HG02623 (cell line): ENCODE data around the gene TNIK.
A peak's percentile ranks its signal among the peaks of the same experiment; 100 is the strongest.
"Not testable (repeated sequence)": the region's sequence is repeated elsewhere in the genome, so short reads cannot be mapped to it uniquely, and the experiment has no call there.

ENCODE experiments used
- ATAC-seq: cut with Tn5 transposase; IDR thresholded peaks from one replicate; pipeline ENCODE4 v1.9.1; 2021; ENCODE audit warnings: moderate library complexity; ENCODE audit not compliant: unreplicated experiment

Gene TNIK

DNA sequence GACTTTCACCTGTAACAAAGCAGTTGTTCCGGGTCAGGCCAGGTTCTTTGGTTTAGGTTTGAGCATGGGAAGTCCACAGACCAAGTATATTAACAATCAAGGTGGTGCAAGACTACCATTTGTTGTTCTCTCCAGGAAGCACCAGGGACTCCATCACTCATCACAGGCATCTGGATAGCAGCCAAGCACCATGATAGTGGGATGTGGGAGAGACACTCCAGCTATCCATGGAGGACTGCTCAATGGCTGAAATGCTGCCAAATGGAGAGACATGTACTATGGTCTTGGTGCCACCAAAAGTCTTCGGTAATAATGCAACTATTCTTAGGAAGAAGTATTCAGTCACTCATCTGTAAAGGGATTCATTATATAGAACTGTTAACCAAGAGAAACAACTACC lies 143.0 kb downstream of the TNIK start:
- no peak for ATAC-seq

- ATAC-seq = no peak
These were observed 144.3 kb downstream of the TNIK start for GRCh38 chr3:171315919-171316318.

GRCh38 chr3:171315101-171315500 lies 145.1 kb downstream of the TNIK start:
- no peak for ATAC-seq

- no peak for ATAC-seq
These were observed 145.9 kb downstream of the TNIK start for GRCh38 chr3:171314341-171314740.

- ATAC-seq = no peak
These were observed 146.5 kb downstream of the TNIK start for GRCh38 chr3:171313702-171314101.

DNA sequence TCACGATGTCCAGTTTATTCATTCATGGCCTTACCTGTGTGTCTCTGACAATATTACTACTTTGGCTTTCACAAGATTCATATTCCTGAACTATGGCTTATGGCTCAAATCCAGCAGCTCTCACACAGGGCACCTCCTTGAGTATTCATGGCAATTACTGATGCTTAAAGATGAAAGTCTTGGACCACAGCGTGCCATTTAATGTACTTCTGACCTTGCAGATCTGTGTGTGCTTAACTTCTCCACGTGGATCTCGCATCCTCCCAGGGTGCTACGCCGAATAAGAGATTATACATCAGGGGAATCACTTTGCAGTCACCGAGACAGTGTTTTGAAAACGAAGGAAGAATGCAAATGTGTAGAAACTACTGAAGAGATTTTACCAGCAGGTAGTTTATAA lies 147.5 kb downstream of the TNIK start:
- ATAC-seq = no peak

- ATAC-seq = no peak
These were observed 148.4 kb downstream of the TNIK start for GRCh38 chr3:171311784-171312183.

GRCh38 chr3:171309906-171310359 lies 150.3 kb downstream of the TNIK start:
- ATAC-seq = peak; percentile 68

DNA sequence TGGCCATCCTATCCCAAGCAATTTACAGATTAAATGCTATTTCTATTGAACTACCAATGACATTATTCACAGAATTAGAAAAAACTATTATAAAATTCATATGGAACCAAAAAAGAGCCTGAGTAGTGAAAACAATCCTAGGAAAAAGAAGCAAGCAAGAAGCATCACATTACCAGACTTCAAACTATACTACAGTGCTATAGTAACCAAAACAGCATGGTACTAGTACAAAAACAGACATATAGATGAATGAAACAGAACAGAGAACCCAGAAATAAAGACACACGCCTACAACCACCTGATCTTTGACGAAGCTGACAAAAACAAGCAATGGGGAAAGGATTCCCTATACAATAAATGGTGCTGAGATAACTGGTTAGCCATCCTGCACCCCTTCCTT lies 152.2 kb downstream of the TNIK start:
- ATAC-seq = no peak

GRCh38 chr3:171307046-171307585 lies 153.1 kb downstream of the TNIK start:
- no peak for ATAC-seq

DNA sequence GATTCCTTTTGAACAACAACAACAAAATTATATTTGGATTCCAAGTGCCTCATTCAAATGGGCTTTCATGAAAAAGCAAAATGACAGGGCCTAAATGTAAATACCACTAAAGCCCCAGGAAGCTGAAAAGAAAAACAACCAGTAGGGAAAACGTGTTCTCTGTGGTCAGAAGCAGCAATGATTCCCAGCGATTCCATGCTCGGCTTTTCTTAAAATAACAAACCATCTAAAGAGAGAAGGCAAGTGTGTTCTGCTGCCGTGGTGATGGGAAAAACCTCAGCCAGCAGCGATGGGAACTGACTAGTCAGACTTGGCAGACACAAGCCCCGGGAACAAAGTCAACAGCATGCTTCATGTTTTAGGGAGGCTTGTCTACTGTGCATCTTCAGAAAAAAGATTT lies 153.6 kb downstream of the TNIK start:
- no peak for ATAC-seq

DNA sequence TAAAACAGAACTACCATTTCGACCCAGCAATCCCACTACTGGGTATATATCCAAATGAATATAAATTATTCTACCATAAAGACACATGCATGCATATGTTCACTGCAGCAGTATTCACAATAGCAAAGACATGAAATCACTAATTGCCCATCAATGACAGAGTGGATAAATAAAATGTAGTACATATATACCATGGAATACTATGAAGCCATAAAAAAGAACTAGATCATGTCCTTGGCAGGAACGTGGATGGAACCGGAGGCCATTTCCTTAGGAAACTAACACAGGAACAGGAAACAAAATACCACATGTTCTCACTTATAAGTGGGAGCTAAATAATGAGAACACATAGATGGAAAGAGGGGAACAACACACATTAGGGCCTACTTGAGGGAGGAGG lies 154.4 kb downstream of the TNIK start:
- ATAC-seq = not testable (repeated sequence)

- ATAC-seq = not testable (repeated sequence)
These were observed 155.7 kb downstream of the TNIK start for GRCh38 chr3:171304498-171304897.

GRCh38 chr3:171304017-171304416 lies 156.2 kb downstream of the TNIK start:
- ATAC-seq = not testable (repeated sequence)

GRCh38 chr3:171301998-171302397 lies 158.2 kb downstream of the TNIK start:
- ATAC-seq = no peak

- no peak for ATAC-seq
These were observed 159.2 kb downstream of the TNIK start for GRCh38 chr3:171301002-171301401.

GRCh38 chr3:171297951-171298350 lies 162.3 kb downstream of the TNIK start:
- ATAC-seq = no peak

- ATAC-seq = no peak
These were observed 163.0 kb downstream of the TNIK start for GRCh38 chr3:171297207-171297606.

GRCh38 chr3:171295484-171296373 lies 164.5 kb downstream of the TNIK start:
- no peak for ATAC-seq

GRCh38 chr3:171293142-171293782 lies 166.9 kb downstream of the TNIK start:
- ATAC-seq = no peak

DNA sequence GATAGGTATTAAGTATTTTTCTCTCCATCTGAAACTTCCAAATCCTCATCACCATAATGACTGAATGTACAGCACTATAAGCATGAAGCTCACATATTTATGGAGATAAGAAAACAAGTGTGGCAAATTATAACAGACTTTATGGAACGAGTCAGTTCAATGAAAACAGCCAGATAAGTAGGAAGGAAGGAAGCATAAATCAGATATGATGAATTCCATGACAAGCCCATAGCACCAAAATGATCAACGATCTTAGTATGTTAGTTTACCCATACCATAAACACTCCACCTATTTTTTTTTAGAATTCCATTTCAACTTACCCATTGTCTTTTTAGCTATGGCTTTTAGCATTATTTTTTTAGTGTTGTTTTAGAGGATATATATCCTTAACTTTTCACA lies 169.5 kb downstream of the TNIK start:
- ATAC-seq = no peak

DNA sequence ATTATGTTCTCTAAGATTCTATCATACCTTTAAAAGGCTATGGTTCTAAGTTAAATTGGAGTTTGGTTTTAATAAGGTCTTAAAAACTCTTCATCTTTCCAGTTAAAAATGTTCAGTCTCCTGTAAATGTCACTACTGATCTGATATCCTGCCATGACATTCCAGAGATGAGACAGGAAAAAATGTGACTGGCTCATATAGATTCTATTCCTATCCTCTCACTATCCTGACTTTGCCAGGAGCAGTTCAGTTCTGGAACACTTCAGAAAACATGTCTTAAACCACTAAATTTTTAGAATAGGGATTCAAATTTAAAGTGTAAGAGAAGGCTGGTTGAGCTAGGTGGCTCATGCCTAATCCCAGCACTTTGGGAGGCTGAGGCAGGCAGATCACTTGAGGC lies 170.9 kb downstream of the TNIK start:
- no peak for ATAC-seq
